ENCODE results near the gene CRYBB3.

CRYBB3 gene

DNA sequence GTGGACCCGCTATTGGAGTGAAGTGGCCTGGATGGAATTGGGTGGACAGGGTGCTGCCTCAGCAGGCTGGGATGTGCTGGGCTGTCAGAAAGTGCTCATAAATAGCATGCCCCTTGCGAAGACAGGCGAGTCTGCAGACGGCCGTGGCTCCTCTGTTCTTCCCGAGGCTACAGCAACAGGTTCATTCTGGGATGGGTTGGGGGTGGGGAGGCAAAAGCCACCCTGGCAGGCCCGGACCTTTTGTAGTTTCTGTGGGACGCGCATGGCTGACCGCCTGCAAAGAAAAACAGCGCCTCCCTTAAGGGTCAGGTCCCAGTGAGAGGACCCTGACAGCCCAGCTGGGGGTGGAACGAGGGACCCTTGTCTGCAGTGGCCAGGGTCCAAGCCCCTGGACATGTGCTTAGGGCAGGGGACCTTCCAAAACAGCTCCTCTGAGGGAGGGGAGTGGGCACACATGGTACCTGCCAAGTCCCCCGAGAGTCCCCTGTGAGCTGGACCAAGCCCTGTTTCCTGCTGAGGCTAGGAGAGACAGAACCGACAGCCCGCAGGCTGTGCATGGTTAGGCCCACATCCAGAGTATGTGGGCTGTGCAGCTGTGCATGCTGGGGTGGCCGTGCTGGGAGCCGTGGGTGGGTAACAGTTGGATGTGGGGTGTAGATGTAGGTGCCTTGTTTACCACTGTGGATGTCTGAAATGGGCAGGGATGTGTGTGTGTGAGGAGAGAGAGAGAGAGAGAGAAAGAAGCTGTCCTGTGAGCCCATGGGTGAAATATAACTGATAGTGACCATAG, at the start of gene CRYBB3:
Gene CRYBB3, plus strand, starts transcription at position 128 of the 790 bp plus-strand sequence. CDS start 1,539 bp downstream, outside the sequence.
- DNase-seq (ENCODE audit: low read depth): no peak

DNA sequence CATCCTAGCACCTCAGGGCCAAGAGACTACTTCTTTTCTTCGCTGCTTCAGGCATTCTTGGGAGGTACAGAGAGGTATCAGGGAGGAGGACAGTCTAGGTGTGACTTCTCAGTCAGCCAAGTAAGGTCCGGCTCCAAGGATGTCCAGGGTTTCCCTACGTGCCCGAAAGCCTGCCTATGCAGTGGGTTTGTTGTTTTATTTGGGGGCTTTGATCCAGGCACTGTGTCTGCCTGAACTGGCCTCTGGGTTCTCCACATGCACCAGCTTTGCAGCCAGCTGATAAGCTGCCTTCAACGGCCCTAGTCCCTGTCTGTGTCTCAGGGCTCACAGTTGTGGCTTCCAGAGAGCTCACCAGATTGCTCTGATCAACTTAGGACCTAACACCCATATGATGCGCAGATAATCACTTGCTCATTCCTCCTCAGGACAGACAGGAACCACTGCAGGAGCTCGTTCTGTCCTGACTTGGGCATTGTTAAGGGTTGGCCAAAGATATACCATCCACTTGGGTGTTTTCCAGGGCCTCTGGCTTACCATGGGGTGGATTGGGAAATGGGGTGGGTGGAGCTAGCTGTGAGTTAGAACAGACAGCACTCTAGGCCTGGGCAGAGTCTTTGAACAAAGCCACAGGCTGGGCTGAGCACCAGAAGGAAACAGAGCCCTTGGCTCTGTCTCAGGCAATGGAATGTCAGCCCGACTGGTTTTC, 45.5 kb upstream of the CRYBB3 start:
- DNase-seq (ENCODE audit: low read depth): peak; percentile 18

DNA sequence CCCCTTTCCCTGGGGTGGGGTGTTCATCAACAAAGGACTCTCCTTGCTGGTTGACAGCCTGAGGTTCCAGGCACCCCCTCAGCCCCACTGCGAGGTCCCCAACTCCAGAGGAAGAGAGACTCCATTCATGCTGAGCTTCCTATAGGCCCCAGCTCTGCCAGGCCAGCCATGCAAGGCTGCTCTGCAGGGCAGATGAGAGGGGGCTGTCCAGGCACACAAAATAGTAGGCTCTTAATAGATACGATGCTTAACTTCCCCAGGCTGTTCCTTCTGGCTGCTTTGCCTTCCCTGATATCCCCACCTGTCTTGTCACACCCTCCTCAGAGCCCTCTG, 45.0 kb upstream of the CRYBB3 start:
- DNase-seq (ENCODE audit: low read depth): no peak

DNA sequence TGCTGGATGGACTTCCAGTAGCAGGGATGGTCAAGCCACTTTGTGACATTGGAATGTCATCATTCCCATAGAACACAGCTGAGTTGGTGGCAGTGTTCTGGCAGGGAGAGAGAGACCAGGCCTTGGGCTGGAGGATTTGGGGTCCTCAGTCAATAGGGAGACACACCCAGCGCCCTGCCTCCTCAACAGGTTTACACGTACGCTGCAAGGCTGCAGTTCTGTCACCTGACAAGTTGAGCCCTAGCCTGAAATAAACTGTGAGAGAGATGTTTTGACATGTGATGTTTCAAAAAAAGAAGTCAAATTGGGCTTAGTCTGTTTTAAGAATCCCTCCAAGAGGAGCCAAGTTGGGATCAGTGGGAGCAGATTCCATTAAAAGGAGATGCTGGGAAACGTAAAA, 42.9 kb upstream of the CRYBB3 start:
- DNase-seq (ENCODE audit: low read depth): no peak

DNA sequence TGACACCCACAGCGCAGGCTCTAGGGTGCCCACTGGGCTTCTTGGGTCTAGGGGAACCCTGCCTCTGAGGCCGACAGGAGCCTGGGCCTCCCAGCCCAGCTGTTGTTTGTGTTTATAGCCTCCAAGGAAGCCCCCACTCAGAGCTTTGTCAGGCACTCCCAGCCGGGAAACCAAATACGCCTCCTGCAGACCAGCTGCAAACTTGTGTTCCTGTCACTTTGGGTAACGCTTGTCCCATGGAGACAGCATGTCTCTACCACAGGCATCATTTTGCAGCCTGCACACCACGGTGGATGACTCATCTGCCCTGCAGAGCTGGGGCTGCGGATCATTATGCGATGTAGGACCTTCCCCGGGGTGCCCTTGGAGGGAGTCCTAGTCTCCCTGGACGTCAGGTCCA, 40.6 kb upstream of the CRYBB3 start:
- DNase-seq (ENCODE audit: low read depth): no peak

DNA sequence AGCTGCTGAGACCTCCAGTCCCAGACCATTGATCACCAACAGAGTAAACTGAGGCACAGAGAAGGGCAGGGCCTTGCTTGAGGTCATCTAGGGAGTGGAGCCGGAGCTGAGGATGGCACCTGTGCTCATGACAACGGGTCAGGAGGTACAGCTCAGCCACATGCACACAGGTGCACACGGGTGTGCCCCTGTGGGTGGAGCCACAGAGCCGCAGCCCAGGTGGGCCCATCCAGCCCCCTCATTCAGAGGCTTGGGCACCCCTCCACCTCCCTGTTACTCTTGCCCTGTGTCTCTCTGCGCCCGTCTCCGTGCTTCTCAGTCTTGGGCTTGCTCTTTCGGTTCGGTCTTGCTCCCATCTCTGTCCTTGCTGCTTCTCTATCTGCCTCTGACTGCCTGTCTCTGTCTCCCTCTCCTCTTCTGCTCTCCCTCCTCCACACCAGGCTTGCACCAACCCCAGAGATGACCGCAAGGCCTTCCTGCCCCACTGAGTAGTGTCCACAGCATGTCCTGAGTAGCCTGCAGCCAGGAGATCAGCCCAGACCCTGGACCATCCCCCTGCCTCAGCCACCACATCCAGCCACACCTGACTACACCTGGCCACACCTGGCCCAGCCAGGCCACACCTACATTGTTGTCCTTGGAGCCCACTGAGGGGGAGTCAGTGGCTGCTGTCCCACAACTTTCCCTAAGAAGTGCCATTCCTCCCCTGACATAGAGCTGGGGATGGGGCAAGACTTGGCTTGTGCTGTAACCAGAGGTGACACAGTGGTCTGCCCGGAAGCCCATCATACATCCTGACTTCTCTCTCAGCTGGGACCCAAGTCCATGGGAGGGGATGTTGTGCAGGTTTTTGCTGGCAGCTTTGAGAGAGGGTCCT, 39.3 kb upstream of the CRYBB3 start:
- DNase-seq (ENCODE audit: low read depth): no peak

DNA sequence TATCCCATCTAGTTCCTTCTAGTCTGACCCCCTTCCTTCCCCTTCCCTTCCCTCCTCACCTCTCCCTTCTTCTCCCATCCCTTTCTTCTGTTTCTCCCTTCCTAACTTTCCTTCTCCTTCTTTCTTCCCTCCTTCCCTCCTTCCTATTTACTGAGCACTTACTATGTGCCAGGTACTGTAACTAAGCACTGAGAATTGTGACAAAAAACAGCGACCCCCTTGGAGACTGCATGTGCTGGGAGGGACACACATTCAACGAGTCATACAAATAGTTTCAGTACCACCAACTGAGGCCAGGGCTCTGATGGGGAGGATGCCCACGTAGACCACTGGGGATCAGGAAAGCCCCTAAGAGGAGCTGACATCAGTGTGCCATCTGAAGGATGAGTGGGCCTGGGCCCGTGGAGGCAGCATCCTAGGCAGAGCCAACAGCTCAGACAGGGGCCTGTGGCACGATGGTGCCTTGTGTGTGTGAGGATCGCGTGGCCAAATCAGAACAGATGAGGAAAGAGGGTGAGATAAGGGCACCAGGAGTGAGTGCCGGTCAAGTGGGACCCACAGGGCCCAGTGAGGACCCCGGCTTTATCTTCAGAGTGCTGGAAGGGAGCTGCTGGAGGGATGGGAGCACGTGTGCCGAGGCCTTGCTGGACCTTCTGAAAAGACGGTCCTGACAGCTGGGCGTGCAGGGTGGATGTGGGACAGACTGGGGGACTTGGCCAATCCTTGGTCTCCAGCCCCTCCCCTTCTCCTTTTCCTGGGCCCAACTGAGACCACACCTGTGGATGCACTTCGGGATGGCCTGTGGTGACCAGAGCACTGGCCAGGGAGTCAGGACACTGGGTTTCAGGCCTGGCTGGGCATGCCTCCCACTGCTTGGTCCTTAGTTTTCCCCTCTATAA, 38.4 kb upstream of the CRYBB3 start:
- no peak for DNase-seq (ENCODE audit: low read depth)

DNA sequence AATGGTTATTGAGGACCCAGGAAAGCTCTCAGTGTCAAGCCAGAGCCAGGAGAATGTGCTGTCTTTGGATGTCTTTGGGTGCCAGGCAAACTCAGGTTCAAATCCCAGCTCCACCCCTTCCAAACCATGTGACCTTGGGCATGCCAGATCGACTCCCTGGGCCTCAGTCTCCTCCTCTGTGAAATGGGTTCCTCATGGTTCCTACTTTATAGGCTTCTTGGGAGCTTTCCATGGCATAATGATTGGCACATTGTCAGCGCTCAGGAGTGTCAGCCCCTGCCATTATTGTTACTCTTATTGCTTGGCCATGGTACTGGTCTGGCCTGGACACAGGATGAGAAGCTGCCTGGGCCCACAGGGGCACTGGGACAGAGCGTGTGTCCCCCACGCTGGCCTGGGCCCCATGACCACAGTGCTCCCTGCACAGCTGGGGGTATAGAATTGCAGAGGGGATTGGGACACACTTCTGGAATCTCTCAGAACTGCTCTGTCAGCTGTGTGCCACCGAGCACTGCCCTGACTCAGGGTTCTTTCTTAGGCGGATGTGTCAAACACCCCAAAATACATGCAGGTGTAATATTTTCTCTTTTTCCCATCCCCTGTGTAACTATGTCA, 37.6 kb upstream of the CRYBB3 start:
- no peak for DNase-seq (ENCODE audit: low read depth)

DNA sequence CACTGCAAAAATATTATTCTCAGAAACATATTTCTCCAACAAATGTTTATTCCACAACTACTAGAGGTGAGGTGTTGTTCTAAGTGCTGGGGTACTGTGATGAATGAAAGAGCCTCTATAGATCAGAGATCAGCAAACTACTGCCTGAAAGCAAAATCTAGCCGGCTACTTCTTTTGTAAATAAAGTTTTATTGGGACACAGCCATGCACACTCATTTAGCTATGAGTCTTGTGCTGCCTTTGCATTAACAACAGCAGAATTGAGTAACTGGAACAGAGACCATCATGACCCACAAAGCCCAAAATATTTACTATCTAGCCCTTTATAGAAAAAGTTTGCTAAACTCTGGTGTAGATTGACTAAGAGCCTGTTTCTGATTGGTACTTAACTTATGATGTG, 37.1 kb upstream of the CRYBB3 start:
- DNase-seq (ENCODE audit: low read depth): no peak

DNA sequence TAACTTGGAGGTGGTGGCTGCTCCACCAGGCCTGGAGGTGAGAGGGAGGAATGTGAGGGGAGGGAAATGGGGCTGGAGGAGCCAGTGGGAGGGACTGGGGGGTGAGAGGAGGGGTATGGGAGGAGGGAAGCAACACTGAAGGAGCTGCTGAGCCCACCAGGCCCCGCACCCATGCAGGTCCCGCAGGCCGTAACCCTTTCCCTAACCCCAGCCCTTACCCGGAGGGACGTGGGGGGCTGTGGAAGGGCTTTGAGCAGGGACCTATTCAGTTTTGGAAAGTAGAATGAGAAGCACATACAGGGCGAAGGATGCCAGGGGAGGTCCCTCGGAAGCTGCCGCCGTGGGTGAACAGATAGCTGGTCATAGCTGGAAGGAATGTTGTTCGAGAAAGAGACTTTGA, 33.9 kb upstream of the CRYBB3 start:
- no peak for DNase-seq (ENCODE audit: low read depth)

DNA sequence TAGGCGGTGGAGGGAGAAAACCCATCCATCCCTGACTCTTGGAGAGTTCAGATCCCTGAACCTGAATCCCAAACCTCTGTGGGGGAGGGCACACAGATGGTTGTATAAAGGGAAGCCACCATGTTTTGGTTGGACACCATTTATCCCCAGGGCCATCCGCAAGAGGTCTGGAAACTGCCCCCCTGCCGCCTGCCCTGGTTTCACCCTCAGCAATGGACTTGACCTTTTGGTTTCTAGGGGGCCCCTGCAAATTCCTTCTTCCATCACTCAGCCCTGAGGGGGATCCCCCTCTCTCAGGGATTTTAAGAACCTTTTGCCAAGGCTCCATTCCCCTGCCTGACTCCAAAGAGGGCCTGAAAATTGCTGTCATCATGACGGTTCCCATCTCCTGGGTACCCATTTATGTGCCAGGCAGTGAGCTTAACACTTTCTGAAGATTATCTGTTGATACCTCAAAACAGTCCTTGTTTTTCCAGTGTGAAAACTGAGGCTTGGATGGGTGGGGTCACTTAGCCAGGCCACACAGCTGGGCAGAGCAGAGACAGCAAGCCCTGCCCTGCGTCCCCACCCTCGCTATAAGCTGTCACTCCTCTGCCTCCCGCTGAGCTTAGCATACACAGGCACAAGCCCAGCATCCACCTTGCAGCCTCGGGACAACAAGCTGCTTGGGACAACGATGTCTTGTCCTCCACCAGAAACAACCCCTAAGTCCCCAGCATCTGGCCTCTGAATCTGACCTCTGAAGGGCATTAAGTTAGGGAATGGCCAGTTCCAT, 33.2 kb upstream of the CRYBB3 start:
- DNase-seq (ENCODE audit: low read depth): no peak

DNA sequence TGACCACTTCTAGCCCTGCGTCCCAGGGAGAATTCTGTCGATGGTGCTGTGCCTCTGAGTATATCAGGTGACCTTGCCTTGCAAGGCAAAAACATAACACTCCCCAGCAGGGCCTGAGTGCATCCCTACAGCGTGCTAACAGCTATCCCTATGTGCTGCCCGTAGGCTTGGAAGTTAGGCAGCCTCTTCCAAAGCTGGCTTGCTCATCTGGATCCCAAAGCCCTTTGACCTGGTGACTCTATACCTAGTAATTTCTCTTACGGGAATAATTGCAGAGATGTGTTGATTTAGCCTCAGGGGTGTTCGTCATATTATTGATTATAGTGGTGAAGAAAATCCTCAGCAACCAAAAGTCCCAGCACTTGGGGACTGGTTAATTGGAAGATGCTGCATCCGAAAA, 32.6 kb upstream of the CRYBB3 start:
- no peak for DNase-seq (ENCODE audit: low read depth)

DNA sequence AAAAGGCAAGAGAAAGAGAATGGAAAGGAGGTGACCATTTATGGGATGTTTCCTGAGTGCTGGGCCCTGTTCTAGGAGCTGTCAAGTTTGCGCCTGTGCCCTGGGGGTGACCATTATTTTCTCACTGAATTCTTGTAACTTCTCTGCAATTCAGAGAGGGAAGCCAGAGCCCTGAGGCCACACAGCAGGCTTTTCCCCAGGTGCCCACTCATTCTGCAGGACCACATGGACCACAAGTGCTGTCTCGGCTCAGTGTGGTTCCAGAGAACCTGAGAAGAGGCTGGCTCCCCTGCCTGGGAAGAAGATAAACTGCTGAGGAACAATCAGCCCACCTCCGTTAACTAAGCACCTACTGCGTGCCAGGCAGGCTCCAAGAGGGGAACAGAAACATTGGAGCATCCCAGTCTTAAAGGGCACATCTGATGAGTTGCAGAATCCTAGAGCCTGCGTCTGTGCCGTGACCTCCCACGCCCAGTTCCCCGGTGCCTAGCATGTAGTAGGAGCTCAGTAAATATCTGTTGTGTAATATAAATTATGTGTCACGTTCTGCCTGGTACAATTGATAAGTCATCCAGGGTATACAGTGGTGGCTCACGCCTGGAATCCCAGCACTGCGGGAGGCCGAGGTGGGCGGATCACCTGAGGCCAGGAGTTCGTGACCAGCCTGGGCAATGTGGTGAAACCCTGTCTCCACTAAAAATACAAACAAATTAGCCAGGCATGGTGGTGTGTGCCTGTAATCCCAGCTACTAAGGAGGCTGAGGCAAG, 31.6 kb upstream of the CRYBB3 start:
- no peak for DNase-seq (ENCODE audit: low read depth)

DNA sequence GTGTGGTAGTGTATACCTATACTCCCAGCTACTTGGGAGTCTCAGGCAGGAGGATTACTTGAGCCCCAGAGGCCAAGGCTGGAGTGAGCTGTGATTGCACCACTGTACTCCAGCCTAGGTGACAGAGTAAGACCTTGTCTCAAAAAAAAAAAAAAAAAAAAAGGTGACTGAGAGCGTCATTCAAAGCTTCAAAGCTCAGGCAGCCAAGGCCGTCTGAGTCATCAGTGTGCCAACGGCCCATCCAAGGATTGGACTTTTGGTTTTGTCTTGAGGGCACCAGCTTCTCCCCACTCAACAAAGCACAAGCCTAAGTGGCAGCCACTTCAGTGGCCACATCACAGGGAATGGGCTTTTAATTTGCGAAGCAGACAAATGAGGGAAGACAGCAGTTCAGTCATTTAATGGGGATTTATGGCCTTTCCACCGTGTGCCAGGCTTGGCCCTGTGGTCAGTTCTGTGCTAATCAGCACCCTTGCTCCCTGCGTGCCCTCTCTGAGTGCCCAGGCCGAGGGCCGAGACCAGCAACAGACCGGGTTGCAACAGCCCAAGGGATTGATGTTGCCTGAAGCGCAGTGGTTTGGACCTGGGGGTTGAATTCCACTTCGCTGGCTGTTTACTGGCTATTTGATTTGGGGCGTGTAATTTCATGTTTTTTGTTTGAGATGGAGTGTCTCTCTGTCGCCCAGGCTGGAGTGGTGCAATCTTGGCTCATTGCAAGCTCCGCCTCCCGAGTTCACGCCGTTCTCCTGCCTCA, 30.2 kb upstream of the CRYBB3 start:
- DNase-seq (ENCODE audit: low read depth): no peak

DNA sequence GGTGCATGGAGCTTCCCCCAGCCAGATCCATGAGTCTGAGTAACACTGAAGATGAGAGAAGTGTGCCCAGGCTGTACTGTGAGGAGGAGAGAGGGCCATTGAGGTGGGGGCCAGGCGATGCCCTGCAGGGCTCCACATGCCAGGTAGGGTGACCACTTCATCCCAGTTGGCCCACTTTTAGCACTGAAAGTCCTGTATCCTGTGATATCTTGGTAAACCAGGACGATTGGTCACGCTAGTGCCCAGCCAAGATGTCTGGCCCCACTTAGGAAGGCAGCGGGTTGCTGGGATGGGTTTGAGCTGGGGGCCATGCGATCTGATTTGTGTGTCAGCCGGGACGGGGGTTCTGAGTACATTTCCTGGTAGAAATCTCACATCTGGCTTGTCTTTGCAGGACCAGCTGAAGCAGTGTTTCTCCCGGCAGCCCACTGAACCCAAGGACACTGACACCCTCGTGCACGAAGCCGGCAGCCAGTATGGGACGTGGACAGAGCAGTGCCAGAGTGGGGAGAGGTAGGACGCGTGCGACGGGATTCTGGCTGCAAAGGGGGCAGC, 29.2 kb upstream of the CRYBB3 start:
- DNase-seq (ENCODE audit: low read depth): no peak

DNA sequence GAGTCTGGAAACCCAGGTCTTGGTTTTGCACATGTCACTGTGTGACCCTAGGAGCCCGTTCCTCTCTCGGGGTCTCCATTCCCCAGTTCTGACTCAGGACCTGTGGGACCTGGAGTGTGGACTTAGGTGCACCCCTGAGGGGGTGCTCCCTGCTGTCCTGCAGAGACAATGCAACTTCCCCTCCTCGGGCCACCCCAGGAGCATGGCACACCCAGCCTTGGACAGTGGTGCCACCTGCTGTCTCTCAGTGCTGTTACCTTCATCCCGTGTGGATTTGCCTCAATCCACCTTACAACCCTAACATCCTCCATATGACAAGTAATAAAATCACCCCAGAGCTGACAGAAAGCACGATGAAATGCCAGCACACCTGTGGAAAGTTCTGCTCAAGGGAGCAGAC, 27.5 kb upstream of the CRYBB3 start:
- DNase-seq (ENCODE audit: low read depth): no peak

DNA sequence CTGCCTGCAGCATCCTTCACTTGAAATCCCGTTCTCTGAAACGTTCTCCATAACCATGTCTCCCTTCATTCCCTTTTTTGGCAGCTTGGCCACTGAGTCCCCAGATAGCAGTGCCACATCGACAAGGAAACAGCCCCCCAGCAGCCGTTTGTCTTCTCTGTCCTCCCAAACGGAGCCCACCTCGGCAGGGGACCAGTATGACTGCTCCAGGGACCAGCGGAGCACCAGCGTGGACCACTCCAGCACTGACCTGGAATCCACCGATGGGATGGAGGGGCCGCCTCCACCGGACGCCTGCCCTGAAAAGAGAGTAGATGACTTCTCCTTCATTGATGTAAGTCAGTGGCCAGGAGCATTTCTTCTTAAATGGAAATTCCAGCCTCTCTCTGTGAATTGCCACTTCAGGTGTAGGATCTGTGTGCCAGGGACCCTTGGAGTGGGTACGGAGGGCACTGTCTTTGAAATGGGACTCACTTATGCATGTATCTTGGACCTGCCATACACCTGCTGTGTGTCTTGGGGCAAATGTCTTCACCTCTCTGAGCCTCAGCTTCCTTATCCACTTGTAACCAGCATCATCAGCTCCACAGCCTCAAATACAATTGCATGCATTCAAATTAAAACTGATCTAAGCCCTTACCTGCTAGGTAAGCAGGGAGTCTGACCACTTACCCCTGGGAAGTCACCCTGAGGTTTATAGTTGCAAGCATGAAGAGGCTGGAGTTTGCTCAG, 25.3 kb upstream of the CRYBB3 start:
- DNase-seq (ENCODE audit: low read depth): no peak

DNA sequence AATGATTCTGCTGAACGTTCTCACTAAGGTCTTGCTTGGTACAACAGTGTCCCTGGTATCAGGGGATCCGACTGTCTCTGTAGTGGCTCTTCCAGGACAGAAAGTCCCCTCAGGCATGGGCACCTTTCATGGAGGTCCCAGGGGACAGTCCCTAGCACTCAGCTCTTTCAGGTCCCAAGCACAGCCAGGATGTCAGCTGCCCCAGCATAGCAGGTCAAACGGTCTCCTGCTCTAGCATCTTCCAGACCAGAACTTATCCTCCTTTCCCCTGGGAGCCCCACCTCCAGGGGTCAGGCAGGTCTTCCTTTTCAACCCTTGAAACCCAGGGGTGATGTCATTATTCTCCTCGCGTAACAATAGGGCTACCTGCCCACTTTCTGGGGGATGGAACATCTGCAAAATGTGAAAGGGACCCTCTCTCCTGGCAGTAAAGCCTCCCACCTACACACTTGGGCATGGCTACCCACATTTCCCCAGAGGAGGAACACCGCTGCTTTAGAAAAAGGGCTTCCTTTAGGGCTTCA, 24.7 kb upstream of the CRYBB3 start:
- no peak for DNase-seq (ENCODE audit: low read depth)
